Heart right ventricle (tissue), 16 donors: ENCODE data around the gene DDB1. TPM values are rescaled to one million over a fixed set of nuclear protein-coding genes. Genes with fewer than 3 reads are reported as not detected.

Experiments
- ATAC-seq, 8 donors: fragments of 200-7000 bp; cut with Tn5 transposase; one replicate each; pipeline ENCODE4 v1.9.1; 2020; ENCODE audit warnings: mild to moderate bottlenecking in 8 of 8, moderate library complexity in 8 of 8, moderate number of reproducible peaks in 1 of 8
- DNase-seq, 2 donors: peaks; one replicate each; pipeline ENCODE4 v3.0.0-alpha.2; 2020
- H3K27ac ChIP-seq, 10 donors: fragments of 200-600 bp; sonication (generic) in 2 of 10; one replicate each; pipeline versions ENCODE4 v1.5.0 to v1.8.0; 2020 to 2022; ENCODE audit warnings: mild to moderate bottlenecking in 3 of 10
- H3K27me3 ChIP-seq, 7 donors: fragments of 200-600 bp; one replicate each; pipeline ENCODE4 v1.8.0; 2021 to 2022; ENCODE audit warnings: mild to moderate bottlenecking in 2 of 7
- H3K36me3 ChIP-seq, 9 donors: fragments of 200-600 bp; sonication (generic) in 1 of 9; one replicate each; pipeline versions ENCODE4 v1.5.0 to v1.8.0; 2020 to 2022; ENCODE audit warnings: mild to moderate bottlenecking in 2 of 9
- H3K4me1 ChIP-seq, 9 donors: fragments of 200-600 bp; sonication (generic) in 1 of 9; one replicate each; pipeline versions ENCODE4 v1.5.0 to v1.8.0; 2020 to 2022; ENCODE audit warnings: mild to moderate bottlenecking in 4 of 9
- H3K4me3 ChIP-seq, 10 donors: fragments of 200-600 bp; sonication (generic) in 2 of 10; one replicate each; pipeline versions ENCODE4 v1.5.0 to v1.8.0; 2020 to 2022; ENCODE audit warnings: mild to moderate bottlenecking in 7 of 10, moderate library complexity in 2 of 10
- H3K9me3 ChIP-seq, 11 donors: fragments of 200-600 bp in 10 of 11; sonication (generic) in 2 of 11; one replicate each; pipeline versions ENCODE4 v1.5.0 to v1.8.0; 2013 to 2022; ENCODE audit warnings: mild to moderate bottlenecking in 2 of 11, control low read depth in 1 of 11, moderate library complexity in 1 of 11
- WGBS, 2 donors: extraction: QIAGEN DNeasy Blood & Tissue Kit; methylation state at CpG; one replicate each; pipeline ENCODE4 v1.1.7; 2013; ENCODE audit warnings: inconsistent platforms in 1 of 2; 5-methylcytosine and 5-hydroxymethylcytosine counted together
- intact Hi-C, 10 donors: fragments of 100-400 bp; cut with DNase I; formaldehyde crosslinking; loops; one replicate each; pipeline versions ENCODE4 v1.11.1 to v1.14.2; 2022
- polyA plus RNA-seq, 2 donors: library from polyadenylated mRNA; stranded (reverse); fragments of 200-250 nt; gene quantifications; one replicate each; pipeline ENCODE4 v1.2.3, GENCODE V29; 2013
- total RNA-seq, 10 donors: library from RNA; stranded (reverse); fragmentation: NEBNext Ultra II Directional in 3 of 10; extraction: Animal tissue kit (Norgen Biotek cat#: 25700) in 3 of 10; gene quantifications; one replicate each; pipeline versions ENCODE4 v1.2.1 to v1.2.4, GENCODE V29; 2021 to 2023
- TF ChIP-seq, protein P1 (sequence below), 9 donors: fragments of 200-600 bp; sonication (generic) in 2 of 9; IDR thresholded peaks; one replicate each; pipeline versions ENCODE4 v1.5.0 to v1.8.0; 2021 to 2022; ENCODE audit warnings: antibody characterized with exemption in 9 of 9, mild to moderate bottlenecking in 5 of 9, moderate library complexity in 1 of 9
- donor health status: Arrhythmogenic right ventricular cardiomyopathy.
- donor health status: ischemic (EF 13 %, LVEDD 7.1; RV severe dilation, severe dysfunction).
- donor health status: healthy with polysubstance abuse.
- donor health status: DM: no; HTN: yes; CAD: no.
- donor health status: DM: no; HTN: no; CAD: no.
- donor health status: ischemic (EF 25% LVEDD 6.9; RV normal size, moderate dysfunction).
- donor health status: ischemic (EF 25% LVEDD 5.7; RV mildly dilated, moderate dysfunction).
- donor health status: healthy.
- donor health status: DM: yes; HTN: yes; CAD: no.
- donor health status: Ischemic cardiomyopathy.
- donor health status: ischemic (EF 35%, LVEDD 5.7; RV mildly dilated, moderate dysfunction).
- donor health status: nonischemic (EF 11% LVEDD 7.7; RV severe dilation, severe dysfunction).
- donor health status: DM: yes; HTN: yes; CAD: no.
- donor health status: PGD.
- donor health status: ischemic (EF 29% LVEDD 5.4; RV normal size, mild dysfunction).
- donor health status: nonischemic (EF 23%, LVEDD 6.1; RV moderate dilation, normal function).

The DDB1 gene
- total and polyA plus RNA-seq, 12 donors, result 59.0 to 147 (median 129) TPM

DNA sequence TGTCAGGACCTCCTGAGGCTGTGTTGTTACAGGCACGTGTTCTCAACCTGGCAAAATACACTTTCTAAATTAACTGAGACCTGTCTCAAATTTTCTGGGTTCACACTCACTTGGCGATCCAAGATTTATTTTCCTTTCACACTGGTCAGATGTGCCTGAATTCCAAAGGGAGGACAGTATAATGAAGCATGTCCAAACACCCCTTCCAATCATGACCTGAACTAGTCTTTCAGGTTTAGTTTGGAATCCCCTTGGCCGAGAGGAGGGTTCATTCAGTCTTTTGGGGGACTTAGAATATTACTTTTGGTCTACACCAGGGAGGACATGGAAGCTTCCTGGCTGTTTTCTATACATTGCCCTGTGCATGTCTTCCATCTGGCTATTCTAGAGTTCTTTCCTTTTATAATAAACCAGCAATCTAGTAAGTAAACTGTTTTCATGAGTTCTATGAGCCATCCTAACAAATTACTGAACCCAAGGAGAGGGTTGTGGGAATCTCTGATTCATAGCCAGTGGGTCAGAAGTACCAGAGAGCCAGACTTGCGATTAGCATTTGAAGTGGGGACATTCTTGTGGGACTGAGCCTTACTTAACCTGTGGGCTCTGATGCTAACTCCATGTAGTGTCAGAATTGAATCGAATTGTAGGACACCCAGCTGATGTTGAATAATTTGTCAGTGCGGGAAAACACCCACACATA, 44.7 kb upstream of the DDB1 start:
- TF ChIP-seq, protein P1, sequence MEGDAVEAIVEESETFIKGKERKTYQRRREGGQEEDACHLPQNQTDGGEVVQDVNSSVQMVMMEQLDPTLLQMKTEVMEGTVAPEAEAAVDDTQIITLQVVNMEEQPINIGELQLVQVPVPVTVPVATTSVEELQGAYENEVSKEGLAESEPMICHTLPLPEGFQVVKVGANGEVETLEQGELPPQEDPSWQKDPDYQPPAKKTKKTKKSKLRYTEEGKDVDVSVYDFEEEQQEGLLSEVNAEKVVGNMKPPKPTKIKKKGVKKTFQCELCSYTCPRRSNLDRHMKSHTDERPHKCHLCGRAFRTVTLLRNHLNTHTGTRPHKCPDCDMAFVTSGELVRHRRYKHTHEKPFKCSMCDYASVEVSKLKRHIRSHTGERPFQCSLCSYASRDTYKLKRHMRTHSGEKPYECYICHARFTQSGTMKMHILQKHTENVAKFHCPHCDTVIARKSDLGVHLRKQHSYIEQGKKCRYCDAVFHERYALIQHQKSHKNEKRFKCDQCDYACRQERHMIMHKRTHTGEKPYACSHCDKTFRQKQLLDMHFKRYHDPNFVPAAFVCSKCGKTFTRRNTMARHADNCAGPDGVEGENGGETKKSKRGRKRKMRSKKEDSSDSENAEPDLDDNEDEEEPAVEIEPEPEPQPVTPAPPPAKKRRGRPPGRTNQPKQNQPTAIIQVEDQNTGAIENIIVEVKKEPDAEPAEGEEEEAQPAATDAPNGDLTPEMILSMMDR (IDR thresholded peaks at IDR 0.05), result no peak
- Histone ChIP-seq H3K36me3 (peaks cover 0 to 36% (median 0%) of the 10 kb centered on the region in 9 donors), H3K27ac (no peak overlapping the region), H3K27me3 (no peaks in the 10 kb centered on the region), H3K9me3 (no peaks in the 10 kb centered on the region), H3K4me1 (peaks cover 0 to 14% (median 0%) of the 10 kb centered on the region in 9 donors), H3K4me3 (no peak overlapping the region)
- DNase-seq (no peak), ATAC-seq (no peak)
- WGBS, 2 donors, result 95 to 97% methylated on average over 6 of the region's 6 CpGs
- intact Hi-C loops, result no loop called here

DNA sequence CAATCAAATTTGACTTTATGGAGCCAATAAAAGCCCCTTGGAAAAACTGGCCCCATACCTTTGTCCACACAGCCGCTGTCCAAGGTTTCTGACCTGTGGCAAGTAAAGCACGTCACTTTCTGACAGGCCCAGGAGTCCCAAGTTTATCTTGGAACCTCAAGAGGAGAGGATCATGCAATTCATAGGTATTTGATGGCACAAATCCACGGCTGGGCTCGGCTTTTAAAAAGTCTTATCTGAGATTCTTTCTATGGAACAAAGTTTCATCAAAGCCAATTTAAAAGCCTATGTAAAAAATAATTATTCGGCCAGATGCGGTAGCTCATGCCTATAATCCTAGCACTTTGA, 42.8 kb upstream of the DDB1 start:
- ATAC-seq (no peak), DNase-seq (no peak)
- H3K27me3 ChIP-seq, result no peaks in the 10 kb centered on the region
- H3K27ac ChIP-seq, result no peak overlapping the region
- no peak overlapping the region for H3K4me3 ChIP-seq
- TF ChIP-seq, protein P1 (IDR thresholded peaks at IDR 0.05), result no peak
- no peaks in the 10 kb centered on the region for H3K9me3 ChIP-seq
- H3K4me1 ChIP-seq, result peaks cover 0 to 14% (median 0%) of the 10 kb centered on the region in 9 donors
- 80 to 81% methylated on average over 6 of the region's 6 CpGs for WGBS, 2 donors
- intact Hi-C loops, result no loop called here
- peaks cover 0 to 43% (median 0%) of the 10 kb centered on the region in 9 donors for H3K36me3 ChIP-seq

DNA sequence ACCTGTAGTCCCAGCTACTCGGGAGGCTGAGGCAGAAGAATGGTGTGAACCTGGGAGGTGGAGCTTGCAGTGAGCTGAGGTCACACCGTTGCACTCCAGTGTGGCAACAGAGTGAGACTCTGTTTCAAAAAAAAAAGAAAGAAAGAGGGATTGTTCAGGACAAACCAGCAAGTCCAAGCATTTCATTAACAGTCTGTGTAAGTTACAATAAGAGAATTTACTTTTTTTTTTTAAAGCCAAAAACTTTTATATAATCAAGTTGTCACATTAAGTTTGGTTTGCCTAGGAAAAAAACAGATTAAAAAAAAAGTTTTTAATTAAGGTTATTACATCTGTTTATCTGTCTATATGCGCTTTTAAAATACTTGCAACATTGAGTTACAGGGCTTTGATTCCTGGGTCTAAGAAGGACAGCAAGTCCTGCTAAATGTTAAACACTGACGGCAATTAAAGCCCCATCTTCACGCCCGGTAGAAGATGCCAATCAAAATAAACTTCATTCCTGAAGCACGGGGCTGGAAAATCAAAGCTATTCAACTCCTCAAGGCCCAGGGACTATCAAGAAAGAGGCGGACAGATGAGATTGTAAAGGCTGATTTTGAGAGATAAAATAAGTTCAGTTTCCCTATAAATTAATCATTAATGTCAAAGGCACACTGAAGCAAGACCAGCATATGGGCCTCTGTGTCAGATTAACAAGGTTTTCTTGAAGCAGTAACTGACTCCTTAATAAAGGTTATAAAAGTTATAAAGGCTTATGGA, 39.9 kb upstream of the DDB1 start:
- Histone ChIP-seq H3K4me3 (no peak overlapping the region), H3K36me3 (peaks cover 0 to 72% (median 9%) of the 10 kb centered on the region in 9 donors), H3K27ac (no peak overlapping the region), H3K4me1 (peaks cover 0 to 12% (median 0%) of the 10 kb centered on the region in 9 donors), H3K9me3 (no peaks in the 10 kb centered on the region), H3K27me3 (no peaks in the 10 kb centered on the region)
- intact Hi-C loops, result no loop called here
- TF ChIP-seq, protein P1 (IDR thresholded peaks at IDR 0.05), result no peak
- WGBS, 2 donors, result 87 to 90% methylated on average over 8 of the region's 8 CpGs
- DNase-seq, result no peak
- no peak for ATAC-seq

- Histone ChIP-seq H3K4me1 (peaks cover 0 to 12% (median 0%) of the 10 kb centered on the region in 9 donors), H3K9me3 (no peaks in the 10 kb centered on the region), H3K27me3 (no peaks in the 10 kb centered on the region), H3K27ac (peak overlapping the region in 3 of 10 donors; percentile 27 to 49 (median 37)), H3K36me3 (peaks cover 0 to 80% (median 31%) of the 10 kb centered on the region in 9 donors), H3K4me3 (no peak overlapping the region)
- ATAC-seq, result no peak
- TF ChIP-seq, protein P1 (IDR thresholded peaks at IDR 0.05), result no peak
- WGBS, 2 donors, result 93 to 95% methylated on average over 8 of the region's 8 CpGs
- DNase-seq, result no peak
- intact Hi-C loops, result no loop called here
Measured at GRCh38 chr11:61370349-61371005, 37.6 kb upstream of the DDB1 start.
